ENCODE data around the gene CAPN11. TPM values are rescaled to one million over a fixed set of nuclear protein-coding genes. Genes with fewer than 3 reads are reported as not detected.
"Not testable (repeated sequence)": the region's sequence is repeated elsewhere in the genome, so short reads cannot be mapped to it uniquely, and the experiment has no call there.

Gene CAPN11
- total and polyA plus RNA-seq, 7 donors = 0.41 to 1.6 (median 0.71) TPM; not detected in 3

- no peaks in the 10 kb centered on the region for H3K36me3 ChIP-seq
- no peak for TF ChIP-seq EP300 (IDR thresholded peaks at IDR 0.05)
- TF ChIP-seq CTCF (IDR thresholded peaks at IDR 0.05) = no peak
- no peak for TF ChIP-seq POLR2A (IDR thresholded peaks at IDR 0.05)
- no peak for TF ChIP-seq POLR2AphosphoS5 (IDR thresholded peaks at IDR 0.05)
- H3K4me3 ChIP-seq = no peak overlapping the region
- no peaks in the 10 kb centered on the region for H3K4me1 ChIP-seq
- intact Hi-C loops (cut with DNase I) = no loop called here
- no peaks in the 10 kb centered on the region for H3K27me3 ChIP-seq
- DNase-seq = no peak
- H3K9me3 ChIP-seq = no peaks in the 10 kb centered on the region
- WGBS, 2 donors = 93 to 94% methylated on average over 7 of the region's 7 CpGs
- H3K27ac ChIP-seq = no peak overlapping the region
These were observed 21.0 kb downstream of the CAPN11 start for GRCh38 chr6:44179648-44180047.

- no peak overlapping the region for H3K4me3 ChIP-seq
- no peaks in the 10 kb centered on the region for H3K36me3 ChIP-seq
- H3K27ac ChIP-seq = no peak overlapping the region
- no peak for TF ChIP-seq CTCF (IDR thresholded peaks at IDR 0.05)
- TF ChIP-seq POLR2A (IDR thresholded peaks at IDR 0.05) = no peak
- no peak for TF ChIP-seq EP300 (IDR thresholded peaks at IDR 0.05)
- no peak for TF ChIP-seq POLR2AphosphoS5 (IDR thresholded peaks at IDR 0.05)
- no peaks in the 10 kb centered on the region for H3K9me3 ChIP-seq
- intact Hi-C loops (cut with DNase I) = no loop called here
- no peak for DNase-seq
- 91 to 92% methylated on average over 4 of the region's 4 CpGs for WGBS, 2 donors
- H3K27me3 ChIP-seq = no peaks in the 10 kb centered on the region
- no peaks in the 10 kb centered on the region for H3K4me1 ChIP-seq
These were observed 21.8 kb downstream of the CAPN11 start for GRCh38 chr6:44180406-44180805.

GRCh38 chr6:44180886-44181285 lies 22.3 kb downstream of the CAPN11 start:
- no peaks in the 10 kb centered on the region for H3K9me3 ChIP-seq
- no peaks in the 10 kb centered on the region for H3K36me3 ChIP-seq
- H3K27ac ChIP-seq = no peak overlapping the region
- H3K4me1 ChIP-seq = no peaks in the 10 kb centered on the region
- intact Hi-C loops (cut with DNase I) = no loop called here
- no peak for DNase-seq
- WGBS, 2 donors = 92 to 95% methylated on average over 4 of the region's 4 CpGs
- no peak for TF ChIP-seq CTCF (IDR thresholded peaks at IDR 0.05)
- TF ChIP-seq EP300 (IDR thresholded peaks at IDR 0.05) = no peak
- no peak for TF ChIP-seq POLR2A (IDR thresholded peaks at IDR 0.05)
- no peak for TF ChIP-seq POLR2AphosphoS5 (IDR thresholded peaks at IDR 0.05)
- H3K4me3 ChIP-seq = no peak overlapping the region
- no peaks in the 10 kb centered on the region for H3K27me3 ChIP-seq

GRCh38 chr6:44181784-44182183 lies 23.2 kb downstream of the CAPN11 start:
- H3K4me3 ChIP-seq; H3K27ac ChIP-seq; DNase-seq; H3K9me3 ChIP-seq; H3K27me3 ChIP-seq; H3K36me3 ChIP-seq; H3K4me1 ChIP-seq; intact Hi-C loops (cut with DNase I): not testable (repeated sequence)

- no peaks in the 10 kb centered on the region for H3K36me3 ChIP-seq
- 94 to 95% methylated on average over 4 of the region's 4 CpGs for WGBS, 2 donors
- H3K27ac ChIP-seq = no peak overlapping the region
- no peaks in the 10 kb centered on the region for H3K27me3 ChIP-seq
- intact Hi-C loops (cut with DNase I) = no loop called here
- H3K4me3 ChIP-seq = no peak overlapping the region
- TF ChIP-seq CTCF (IDR thresholded peaks at IDR 0.05) (no peak), POLR2AphosphoS5 (IDR thresholded peaks at IDR 0.05) (no peak), POLR2A (IDR thresholded peaks at IDR 0.05) (no peak), EP300 (IDR thresholded peaks at IDR 0.05) (no peak)
- DNase-seq = no peak
- H3K4me1 ChIP-seq = no peaks in the 10 kb centered on the region
- no peaks in the 10 kb centered on the region for H3K9me3 ChIP-seq
These were observed 24.3 kb downstream of the CAPN11 start for GRCh38 chr6:44182911-44183390.
